CD4-positive, alpha-beta T cell (primary cell): ENCODE measurements around the gene PPP2R2B. TPM values are rescaled to one million over a fixed set of nuclear protein-coding genes. Genes with fewer than 3 reads are reported as not detected.

Experiments
- ATAC-seq: fragments of 200-7000 bp; cut with Tn5 transposase; one replicate; pipeline ENCODE4 v1.10.0; 2022; ENCODE audit warnings: mild to moderate bottlenecking; ENCODE audit not compliant: poor library complexity
- CTCF ChIA-PET: fragments of 350-600 bp; sonication (Branson Sonifier 250); formaldehyde crosslinking; loops from one replicate; lab custom pipeline; 2021; ENCODE audit warnings: antibody characterized with exemption, inconsistent platforms; lab: Charles Lee
- POLR2A ChIA-PET: fragments of 350-600 bp; sonication (Branson Sonifier 250); formaldehyde crosslinking; loops from one replicate; lab custom pipeline; 2021; ENCODE audit warnings: antibody characterized with exemption, inconsistent platforms; lab: Charles Lee
- DNase-seq, 14 experiments: peaks; one replicate each; pipeline ENCODE4 v3.0.0-alpha.2; 2013 to 2020; ENCODE audit warnings: mixed read lengths in 2 of 14
- H3K27ac ChIP-seq, 2 donors: one replicate each; pipeline versions ENCODE4 v1.5.1 to v1.7.0; 2013; ENCODE audit warnings: low read length in 2 of 2, low read depth in 1 of 2, mild to moderate bottlenecking in 1 of 2
- H3K27me3 ChIP-seq, 2 experiments: 1 replicate in 1 of 2; 2 replicates in 1 of 2; pipeline versions ENCODE4 v1.6.1 to v1.7.0; 2013; ENCODE audit warnings: low read length in 2 of 2, control low read depth in 1 of 2, mild to moderate bottlenecking in 1 of 2, moderate library complexity in 1 of 2; ENCODE audit not compliant: insufficient read depth in 2 of 2, control insufficient read depth in 1 of 2
- H3K36me3 ChIP-seq: one replicate; pipeline ENCODE4 v1.6.1; 2013; ENCODE audit warnings: low read length, control low read depth; ENCODE audit not compliant: insufficient read depth
- H3K4me1 ChIP-seq: one replicate; pipeline ENCODE4 v1.6.1; 2013; ENCODE audit warnings: low read length, control low read depth; ENCODE audit not compliant: insufficient read depth
- H3K4me3 ChIP-seq: one replicate; pipeline ENCODE4 v1.5.1; 2013; ENCODE audit warnings: mild to moderate bottlenecking, low read length, moderate library complexity
- H3K9me3 ChIP-seq, 2 experiments: 1 replicate in 1 of 2; 2 replicates in 1 of 2; pipeline versions ENCODE4 v1.6.1 to v1.7.0; 2013; ENCODE audit warnings: low read length in 2 of 2, mild to moderate bottlenecking in 2 of 2, control low read depth in 1 of 2, moderate library complexity in 1 of 2; ENCODE audit not compliant: control insufficient read depth in 1 of 2, insufficient read depth in 1 of 2
- H3K27ac Mint-ChIP-seq: one replicate; pipeline ENCODE4 v1.8.0; 2020; ENCODE audit warnings: mixed read lengths
- H3K27me3 Mint-ChIP-seq: one replicate; pipeline ENCODE4 v1.8.0; 2021; ENCODE audit warnings: mixed read lengths
- H3K36me3 Mint-ChIP-seq: one replicate; pipeline ENCODE4 v1.8.0; 2021; ENCODE audit warnings: low read depth, mixed read lengths
- H3K4me1 Mint-ChIP-seq: one replicate; pipeline ENCODE4 v1.8.0; 2021; ENCODE audit warnings: low read depth, mixed read lengths
- H3K4me3 Mint-ChIP-seq: one replicate; pipeline ENCODE4 v1.8.0; 2020; ENCODE audit warnings: mild to moderate bottlenecking, mixed read lengths
- H3K9me3 Mint-ChIP-seq: one replicate; pipeline ENCODE4 v1.8.0; 2020; ENCODE audit warnings: mixed read lengths
- CTCF ChIP-seq: fragments of 200-600 bp; IDR thresholded peaks from one replicate; pipeline ENCODE4 v1.8.0; 2022; ENCODE audit warnings: antibody characterized with exemption, mild to moderate bottlenecking
- intact Hi-C, 2 experiments: fragments of 100-400 bp; cut with DNase I in 1 of 2; cut with micrococcal nuclease in 1 of 2; formaldehyde crosslinking; loops; one replicate each; pipeline versions ENCODE4 v1.15.1 to v1.9.0; 2023 to 2025; cut with DNase I, micrococcal nuclease
- total RNA-seq, 174 experiments: library from RNA in 2 of 174; stranded (reverse) in 2 of 174; gene quantifications; one replicate each; pipeline ENCODE4 v1.2.3 and lab custom pipeline; 2021 to 2026

Gene PPP2R2B
- total RNA-seq, 2 experiments from 2014 or later, result 4.1 to 4.2 TPM

- Histone ChIP-seq H3K27me3 (no peaks in the 10 kb centered on the region), H3K4me1 (no peaks in the 10 kb centered on the region), H3K4me3 (no peak overlapping the region), H3K27ac (no peak overlapping the region), H3K36me3 (no peaks in the 10 kb centered on the region), H3K9me3 (no peaks in the 10 kb centered on the region)
- no peak for TF ChIP-seq CTCF
- ChIA-PET POLR2A (no interaction called here), CTCF (no interaction called here)
- intact Hi-C loops, result no loop called here
- H3K9me3 Mint-ChIP-seq, result no peaks in the 10 kb centered on the region
- no peak for DNase-seq
- H3K4me1 Mint-ChIP-seq, result no peaks in the 10 kb centered on the region
- H3K27me3 Mint-ChIP-seq, result no peaks in the 10 kb centered on the region
- no peak overlapping the region for H3K27ac Mint-ChIP-seq
- no peak for ATAC-seq
- no peak overlapping the region for H3K4me3 Mint-ChIP-seq
- H3K36me3 Mint-ChIP-seq, result no peaks in the 10 kb centered on the region
These were observed 293.8 kb downstream of the PPP2R2B start for GRCh38 chr5:146584750-146585149.

DNA sequence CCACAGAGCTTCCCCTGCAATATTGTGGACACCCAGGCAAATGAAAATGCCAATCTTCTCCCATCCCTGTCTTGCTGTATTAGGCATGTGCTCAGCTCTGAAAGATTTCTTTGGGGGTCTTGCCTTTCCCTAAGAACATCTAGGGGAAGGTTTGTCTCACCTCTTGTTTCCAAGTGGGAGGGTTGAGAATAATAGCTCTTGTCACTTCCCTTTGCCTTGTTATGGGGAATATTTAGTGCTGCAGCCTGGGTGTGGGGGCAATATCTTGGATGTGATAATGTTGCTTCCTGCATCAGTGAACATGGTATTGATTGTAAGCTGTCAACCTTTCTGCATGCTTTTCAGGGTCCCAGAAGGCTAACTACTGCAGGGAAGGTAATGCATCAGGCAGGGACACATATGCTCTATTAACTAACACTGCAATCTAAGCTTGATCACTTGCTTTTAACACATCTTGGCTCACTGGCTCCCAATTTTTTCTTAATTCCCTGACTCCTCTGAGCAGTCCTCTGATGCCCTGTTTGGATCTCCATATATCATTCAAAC, 296.4 kb downstream of the PPP2R2B start:
- Mint-ChIP-seq H3K27me3 (no peaks in the 10 kb centered on the region), H3K36me3 (no peaks in the 10 kb centered on the region), H3K4me3 (no peak overlapping the region), H3K27ac (no peak overlapping the region), H3K4me1 (no peaks in the 10 kb centered on the region), H3K9me3 (no peaks in the 10 kb centered on the region)
- Histone ChIP-seq H3K36me3 (no peaks in the 10 kb centered on the region), H3K4me1 (no peaks in the 10 kb centered on the region), H3K9me3 (no peaks in the 10 kb centered on the region), H3K27ac (no peak overlapping the region), H3K4me3 (no peak overlapping the region), H3K27me3 (no peaks in the 10 kb centered on the region)
- CTCF ChIA-PET, result no interaction called here
- ATAC-seq (no peak), DNase-seq (no peak)
- intact Hi-C loops, result no loop called here
- POLR2A ChIA-PET, result no interaction called here
- no peak for TF ChIP-seq CTCF

- peaks cover 6% of the 10 kb centered on the region for H3K9me3 Mint-ChIP-seq
- TF ChIP-seq CTCF, result no peak
- no peak overlapping the region for H3K4me3 Mint-ChIP-seq
- POLR2A ChIA-PET, result no interaction called here
- Histone ChIP-seq H3K4me1 (no peaks in the 10 kb centered on the region), H3K27ac (no peak overlapping the region), H3K27me3 (no peaks in the 10 kb centered on the region), H3K4me3 (no peak overlapping the region), H3K36me3 (no peaks in the 10 kb centered on the region), H3K9me3 (peaks cover 0 to 7% of the 10 kb centered on the region in 2 experiments)
- DNase-seq (no peak), ATAC-seq (no peak)
- no peaks in the 10 kb centered on the region for H3K4me1 Mint-ChIP-seq
- peaks cover 5% of the 10 kb centered on the region for H3K27me3 Mint-ChIP-seq
- no peak overlapping the region for H3K27ac Mint-ChIP-seq
- no peaks in the 10 kb centered on the region for H3K36me3 Mint-ChIP-seq
- CTCF ChIA-PET, result no interaction called here
- intact Hi-C loops, result no loop called here
These were observed 298.3 kb downstream of the PPP2R2B start for GRCh38 chr5:146580237-146580636.
